Body of pancreas (tissue), 4 donors: ENCODE data around the gene TRIM58. TPM values are rescaled to one million over a fixed set of nuclear protein-coding genes. Genes with fewer than 3 reads are reported as not detected.

Experiments used
- ATAC-seq: fragments of 150-250 bp; one replicate; pipeline ENCODE4 v1.9.1; 2016
- DNase-seq, 4 donors: peaks; one replicate each; pipeline ENCODE4 v3.0.0-alpha.2; 2019
- H3K27ac ChIP-seq, 4 donors: fragments of 200-600 bp; sonication (generic); 1 replicate in 3 of 4; 2 replicates in 1 of 4; pipeline versions ENCODE4 v1.5.1 to v1.6.1; 2016 to 2019; ENCODE audit warnings: mild to moderate bottlenecking in 1 of 4, mixed read lengths in 1 of 4, moderate library complexity in 1 of 4
- H3K27me3 ChIP-seq, 2 donors: fragments of 200-600 bp; sonication (generic); one replicate each; pipeline ENCODE4 v1.6.0; 2016; ENCODE audit warnings: mild to moderate bottlenecking in 1 of 2
- H3K36me3 ChIP-seq, 2 donors: fragments of 200-600 bp; sonication (generic); replicated peaks in 1 of 2; 2 replicates each; pipeline ENCODE4 v1.5.1; 2016; ENCODE audit warnings: low read depth in 2 of 2; ENCODE audit not compliant: insufficient read depth in 1 of 2
- H3K4me1 ChIP-seq: fragments of 200-600 bp; sonication (generic); one replicate; pipeline ENCODE4 v1.6.0; 2016
- H3K4me3 ChIP-seq, 2 donors: fragments of 200-600 bp; sonication (generic); 1 replicate in 1 of 2; 2 replicates in 1 of 2; pipeline ENCODE4 v1.5.1; 2016 to 2019
- H3K9me3 ChIP-seq, 3 donors: fragments of 200-600 bp; sonication (generic); 1 replicate in 2 of 3; 2 replicates in 1 of 3; pipeline ENCODE4 v1.5.1; 2016
- POLR2A ChIP-seq, 3 donors: fragments of 450-650 bp; IDR thresholded peaks; one replicate each; pipeline ENCODE4 v1.6.1; 2016; ENCODE audit warnings: antibody characterized with exemption in 3 of 3, mild to moderate bottlenecking in 2 of 3
- WGBS, 2 donors: methylation state at CpG; one replicate each; pipeline ENCODE4 v1.1.5; 2017; 5-methylcytosine and 5-hydroxymethylcytosine counted together
- intact Hi-C: fragments of 100-400 bp; cut with DNase I; formaldehyde crosslinking; loops from one replicate; pipeline ENCODE4 v1.15.1; 2023
- total RNA-seq, 2 donors: library from RNA; depleted of rRNA; stranded (reverse); fragments of >200 nt; gene quantifications; one replicate each; pipeline ENCODE4 v1.1.0, GENCODE V29; 2016
- TF ChIP-seq, protein P1 (sequence below), 7 experiments: fragments of 450-650 bp in 4 of 7; fragments of 200-600 bp in 3 of 7; sonication (generic) in 3 of 7; IDR thresholded peaks; one replicate each; pipeline ENCODE4 v1.5.1; 2016 to 2019; ENCODE audit warnings: antibody characterized with exemption in 7 of 7

TRIM58 gene
- total RNA-seq, 2 donors from 2014 or later = 0.99 to 3.4 TPM

DNA sequence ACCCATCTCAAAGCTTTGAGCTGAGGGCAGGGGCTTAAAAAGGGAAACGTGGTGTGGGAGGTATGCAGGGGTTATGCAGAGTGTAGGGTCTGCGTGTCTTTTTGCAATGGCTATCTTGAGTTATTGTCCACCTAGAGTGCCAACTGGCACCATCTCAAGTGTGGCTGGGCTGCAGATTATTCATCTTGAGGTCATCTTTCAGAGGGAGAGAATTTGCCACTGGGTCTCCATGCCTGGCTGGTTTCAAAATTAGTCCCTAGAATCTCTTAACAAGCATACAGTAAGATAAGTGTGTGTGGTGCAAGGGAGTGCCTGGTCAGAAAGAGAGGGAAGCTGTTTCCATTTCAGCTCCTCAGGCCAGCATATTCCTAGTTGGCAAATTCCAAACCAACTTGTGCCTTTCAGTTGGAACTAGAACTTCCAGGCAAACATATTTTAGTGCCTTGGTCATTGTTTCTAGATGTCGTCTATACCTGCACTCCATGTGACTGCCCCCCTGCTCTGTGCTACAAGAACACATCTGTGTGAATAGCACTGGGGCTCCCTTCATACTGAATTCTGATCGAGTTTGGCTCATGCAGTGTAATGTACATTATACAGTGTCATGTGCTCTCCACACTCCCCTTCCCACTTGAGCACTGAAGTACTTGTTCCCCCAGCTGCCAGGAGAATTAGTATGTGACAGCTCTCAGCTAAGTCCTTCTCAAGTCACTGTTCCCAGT lies 58.1 kb downstream of the TRIM58 start:
- intact Hi-C loops = no loop called here
- WGBS, 2 donors = 32 to 51% methylated on average over 4 of the region's 4 CpGs
- H3K27me3 ChIP-seq = no peaks in the 10 kb centered on the region
- H3K4me3 ChIP-seq = no peak overlapping the region
- H3K36me3 ChIP-seq = no peaks in the 10 kb centered on the region
- no peak for ATAC-seq
- TF ChIP-seq POLR2A (IDR thresholded peaks at IDR 0.05) = no peak
- TF ChIP-seq, protein P1, sequence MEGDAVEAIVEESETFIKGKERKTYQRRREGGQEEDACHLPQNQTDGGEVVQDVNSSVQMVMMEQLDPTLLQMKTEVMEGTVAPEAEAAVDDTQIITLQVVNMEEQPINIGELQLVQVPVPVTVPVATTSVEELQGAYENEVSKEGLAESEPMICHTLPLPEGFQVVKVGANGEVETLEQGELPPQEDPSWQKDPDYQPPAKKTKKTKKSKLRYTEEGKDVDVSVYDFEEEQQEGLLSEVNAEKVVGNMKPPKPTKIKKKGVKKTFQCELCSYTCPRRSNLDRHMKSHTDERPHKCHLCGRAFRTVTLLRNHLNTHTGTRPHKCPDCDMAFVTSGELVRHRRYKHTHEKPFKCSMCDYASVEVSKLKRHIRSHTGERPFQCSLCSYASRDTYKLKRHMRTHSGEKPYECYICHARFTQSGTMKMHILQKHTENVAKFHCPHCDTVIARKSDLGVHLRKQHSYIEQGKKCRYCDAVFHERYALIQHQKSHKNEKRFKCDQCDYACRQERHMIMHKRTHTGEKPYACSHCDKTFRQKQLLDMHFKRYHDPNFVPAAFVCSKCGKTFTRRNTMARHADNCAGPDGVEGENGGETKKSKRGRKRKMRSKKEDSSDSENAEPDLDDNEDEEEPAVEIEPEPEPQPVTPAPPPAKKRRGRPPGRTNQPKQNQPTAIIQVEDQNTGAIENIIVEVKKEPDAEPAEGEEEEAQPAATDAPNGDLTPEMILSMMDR (IDR thresholded peaks at IDR 0.05) = no peak
- DNase-seq = no peak
- no peaks in the 10 kb centered on the region for H3K4me1 ChIP-seq
- no peak overlapping the region for H3K27ac ChIP-seq
- H3K9me3 ChIP-seq = no peaks in the 10 kb centered on the region

DNA sequence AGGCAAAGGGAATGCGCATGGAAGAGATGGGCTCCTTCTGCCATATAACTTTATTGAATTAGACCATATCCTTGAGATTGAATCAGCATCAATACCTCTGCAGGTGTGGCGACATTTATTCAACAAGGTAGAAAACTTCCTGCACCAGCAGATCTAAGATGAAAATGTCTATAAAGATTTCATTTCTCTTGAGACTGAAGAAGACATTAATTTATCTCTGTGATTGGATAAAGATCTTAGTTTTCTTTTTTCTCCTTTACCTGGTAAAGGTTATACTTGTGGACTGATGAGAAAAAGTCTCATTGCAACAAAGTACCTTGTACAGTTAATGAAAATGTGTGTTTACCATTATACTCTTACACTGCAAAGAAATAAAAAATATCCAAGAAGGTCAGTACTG lies 63.0 kb downstream of the TRIM58 start, which contains the start of gene OR2T8:
OR2T8 (plus strand) TSS at position 301 of the 400 bp plus-strand sequence. CDS start 766 bp downstream, outside the sequence.
- no peak for DNase-seq
- intact Hi-C loops = no loop called here

DNA sequence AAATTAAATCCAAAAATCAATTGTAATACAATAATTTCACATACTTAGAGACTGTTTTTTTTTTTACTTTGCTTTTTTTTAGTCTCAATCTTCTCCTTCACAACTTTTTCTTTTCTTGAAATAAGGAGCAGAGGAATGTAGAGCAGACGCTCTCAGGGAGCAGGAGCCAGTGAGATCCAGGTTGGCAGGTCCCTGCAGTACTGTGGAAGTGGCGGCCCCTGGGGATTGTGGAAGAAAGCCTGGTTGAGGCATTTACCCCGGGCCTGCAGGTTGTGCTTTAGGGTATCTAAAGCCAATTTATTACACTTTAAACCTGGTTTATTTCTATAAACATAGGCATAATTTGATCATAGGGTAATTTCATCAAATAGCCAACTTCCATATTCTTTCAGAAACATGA lies 67.0 kb downstream of the TRIM58 start:
- DNase-seq (no peak), ATAC-seq (no peak)
- 43 to 46% methylated on average over 3 of the region's 3 CpGs for WGBS, 2 donors
- H3K4me3 ChIP-seq = no peak overlapping the region
- intact Hi-C loops = no loop called here
- H3K27me3 ChIP-seq = no peaks in the 10 kb centered on the region
- no peaks in the 10 kb centered on the region for H3K9me3 ChIP-seq
- TF ChIP-seq POLR2A (IDR thresholded peaks at IDR 0.05) = no peak
- TF ChIP-seq, protein P1 (IDR thresholded peaks at IDR 0.05) = no peak
- H3K4me1 ChIP-seq = no peaks in the 10 kb centered on the region
- no peak overlapping the region for H3K27ac ChIP-seq
- no peaks in the 10 kb centered on the region for H3K36me3 ChIP-seq

More for the DNA sequence above, 63.0 kb downstream of the TRIM58 start, which contains the start of gene OR2T8:
- no peak within 1 kb of the TSS for H3K27ac ChIP-seq
- H3K4me3 ChIP-seq = no peak within 1 kb of the TSS
- WGBS, 2 donors = 38 to 67% methylated on average over 2 of the region's 2 CpGs
- no peaks in the 10 kb centered on the region for H3K36me3 ChIP-seq
- no peak for TF ChIP-seq POLR2A (IDR thresholded peaks at IDR 0.05)
- TF ChIP-seq, protein P1 (IDR thresholded peaks at IDR 0.05) = no peak
- no peak for ATAC-seq
- H3K4me1 ChIP-seq = no peaks in the 10 kb centered on the region
- no peaks in the 10 kb centered on the region for H3K27me3 ChIP-seq
- no peaks in the 10 kb centered on the region for H3K9me3 ChIP-seq

DNA sequence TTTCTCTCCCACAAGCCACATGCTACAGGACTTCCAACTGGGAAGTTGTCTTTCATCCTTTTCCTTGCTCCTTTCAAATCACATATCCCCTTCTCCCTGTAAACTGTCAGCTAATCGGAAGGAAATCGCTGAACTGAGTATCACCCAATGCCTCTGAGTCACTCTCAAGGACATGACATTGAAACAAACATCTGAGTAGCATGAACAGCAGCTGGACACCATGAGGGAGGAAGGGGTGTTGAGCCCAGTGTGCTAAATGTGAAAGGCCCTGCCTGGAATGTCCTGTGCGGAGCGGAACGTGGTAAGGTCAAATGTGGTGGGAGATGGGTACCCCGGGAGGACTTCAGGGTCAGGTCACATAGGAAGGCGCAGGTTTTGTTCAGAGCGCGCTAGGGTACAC lies 67.9 kb downstream of the TRIM58 start, which contains the start of gene OR2AJ1:
OR2AJ1 (plus strand) TSS at position 22 of the 400 bp plus-strand sequence. CDS start 8,880 bp downstream, outside the sequence.
- ATAC-seq (no peak), DNase-seq (no peak)
- 71 to 76% methylated on average over 9 of the region's 9 CpGs for WGBS, 2 donors
- intact Hi-C loops = no loop called here
- Histone ChIP-seq H3K4me3 (no peak within 1 kb of the TSS), H3K36me3 (no peaks in the 10 kb centered on the region), H3K9me3 (no peaks in the 10 kb centered on the region), H3K27me3 (no peaks in the 10 kb centered on the region), H3K27ac (no peak within 1 kb of the TSS), H3K4me1 (no peaks in the 10 kb centered on the region)
- TF ChIP-seq, protein P1 (IDR thresholded peaks at IDR 0.05) = no peak

Other genes with a start within 250 kb of the TRIM58 start
- not detected for gene OR13G1, start 177.4 kb upstream of the TRIM58 start, total RNA-seq
- gene OR6F1, start 140.5 kb upstream of the TRIM58 start, total RNA-seq = not detected
- gene OR14K1, start 118.6 kb upstream of the TRIM58 start, total RNA-seq = 1 to 10 TPM in 1 of 2 donors, not detected in 1; 1.3 TPM
- not detected for gene OR14A2, start 109.0 kb upstream of the TRIM58 start, total RNA-seq
- not detected for gene OR1C1, start 96.6 kb upstream of the TRIM58 start, total RNA-seq
- gene OR14A16, start 33.1 kb upstream of the TRIM58 start, total RNA-seq = not detected
- gene OR11L1, start 15.3 kb upstream of the TRIM58 start, total RNA-seq = not detected
- 1 to 10 TPM in 1 of 2 donors, not detected in 1; 1.3 TPM for gene OR2W3, start 38.4 kb downstream of the TRIM58 start, total RNA-seq
- gene OR2T8, start 63.1 kb downstream of the TRIM58 start, total RNA-seq = not detected
- not detected for gene OR2AJ1, start 67.7 kb downstream of the TRIM58 start, total RNA-seq
- gene OR2L8, start 91.7 kb downstream of the TRIM58 start, total RNA-seq = not detected
- not detected for gene OR2AK2, start 108.0 kb downstream of the TRIM58 start, total RNA-seq
- gene OR2L5, start 156.5 kb downstream of the TRIM58 start, total RNA-seq = not detected
- not detected for gene OR2L2, start 172.9 kb downstream of the TRIM58 start, total RNA-seq
- not detected for gene OR2L3, start 189.6 kb downstream of the TRIM58 start, total RNA-seq
- gene OR2L13, start 238.0 kb downstream of the TRIM58 start, total RNA-seq = not detected